Neural progenitor cell (in vitro differentiated cells): ENCODE measurements around the gene EIPR1. TPM values are rescaled to one million over a fixed set of nuclear protein-coding genes. Genes with fewer than 3 reads are reported as not detected.

Experiments used
- DNase-seq: peaks from one replicate; pipeline ENCODE4 v3.0.0-alpha.2; 2016; ENCODE audit warnings: low spot score
- H2AFZ ChIP-seq: fragments of 200-600 bp; sonication (generic); replicated peaks from 2 replicates; pipeline ENCODE4 v1.6.1; 2016; ENCODE audit warnings: antibody characterized with exemption
- H3F3A ChIP-seq: fragments of 200-600 bp; sonication (generic); 2 replicates; pipeline ENCODE4 v1.6.1; 2016; ENCODE audit warnings: antibody characterized with exemption, low read depth
- H3K27ac ChIP-seq: fragments of 200-600 bp; sonication (generic); 2 replicates; pipeline ENCODE4 v1.5.1; 2016; ENCODE audit warnings: mild to moderate bottlenecking
- H3K27me3 ChIP-seq: fragments of 200-600 bp; sonication (generic); 2 replicates; pipeline ENCODE4 v1.6.1; 2016; ENCODE audit warnings: mild to moderate bottlenecking, moderate library complexity
- H3K36me3 ChIP-seq: fragments of 200-600 bp; sonication (generic); 2 replicates; pipeline ENCODE4 v1.5.1; 2016
- H3K4me1 ChIP-seq: fragments of 200-600 bp; sonication (generic); 2 replicates; pipeline ENCODE4 v1.6.1; 2016; ENCODE audit warnings: mixed run types
- H3K4me2 ChIP-seq: fragments of 200-600 bp; sonication (generic); 2 replicates; pipeline ENCODE4 v1.6.1; 2016
- H3K4me3 ChIP-seq: fragments of 200-600 bp; sonication (generic); 2 replicates; pipeline ENCODE4 v1.5.1; 2016
- H3K79me2 ChIP-seq: fragments of 200-600 bp; sonication (generic); 2 replicates; pipeline ENCODE4 v1.6.1; 2016; ENCODE audit warnings: low read depth
- H3K9ac ChIP-seq: fragments of 200-600 bp; sonication (generic); 2 replicates; pipeline ENCODE4 v1.6.1; 2016
- H3K9me3 ChIP-seq: fragments of 200-600 bp; sonication (generic); 2 replicates; pipeline ENCODE4 v1.5.1; 2016; ENCODE audit warnings: low read depth
- H4K20me1 ChIP-seq: fragments of 200-600 bp; sonication (generic); 2 replicates; pipeline ENCODE4 v1.6.1; 2016; ENCODE audit warnings: low read depth
- H3K27ac Mint-ChIP-seq: 3 replicates; pipeline ENCODE4 v1.8.0; 2021; ENCODE audit warnings: mixed read lengths
- H3K27me3 Mint-ChIP-seq: 2 replicates; pipeline ENCODE4 v1.8.0; 2022; ENCODE audit warnings: low read depth, mild to moderate bottlenecking, inconsistent platforms, moderate library complexity, mixed read lengths; ENCODE audit not compliant: insufficient read depth
- H3K36me3 Mint-ChIP-seq: 3 replicates; pipeline ENCODE4 v1.8.0; 2021; ENCODE audit warnings: mixed read lengths
- H3K4me1 Mint-ChIP-seq: 3 replicates; pipeline ENCODE4 v1.8.0; 2021; ENCODE audit warnings: mixed read lengths
- H3K4me3 Mint-ChIP-seq: 3 replicates; pipeline ENCODE4 v1.8.0; 2021; ENCODE audit warnings: mild to moderate bottlenecking, moderate library complexity, mixed read lengths
- H3K9me3 Mint-ChIP-seq: 3 replicates; pipeline ENCODE4 v1.8.0; 2020; ENCODE audit warnings: mixed read lengths
- CTCF ChIP-seq: fragments of 200-600 bp; sonication (generic); IDR thresholded peaks from 2 replicates; pipeline ENCODE4 v1.5.1; 2017; ENCODE audit warnings: antibody characterized with exemption, mild to moderate bottlenecking
- EZH2 ChIP-seq: fragments of 200-600 bp; sonication (generic); IDR thresholded peaks from 2 replicates; pipeline ENCODE4 v1.6.1; 2017; ENCODE audit warnings: antibody characterized with exemption, mild to moderate bottlenecking, moderate library complexity
- EZH2phosphoT487 ChIP-seq: fragments of 200-600 bp; sonication (generic); IDR thresholded peaks from 2 replicates; pipeline ENCODE4 v1.6.1; 2017; ENCODE audit warnings: antibody characterized with exemption
- total RNA-seq: library from RNA; depleted of rRNA; stranded (reverse); fragments of >200 nt; gene quantifications from 2 replicates; pipeline ENCODE4 v1.2.3, GENCODE V29; 2015; ENCODE audit warnings: low replicate concordance

The EIPR1 gene
- total RNA-seq, 1 donor from 2014 or later, result 57.1 TPM

- no peak for DNase-seq
- Mint-ChIP-seq H3K36me3 (peaks cover 29% of the 10 kb centered on the region), H3K27me3 (peaks cover 2% of the 10 kb centered on the region), H3K27ac (no peak overlapping the region), H3K9me3 (peaks cover 4% of the 10 kb centered on the region), H3K4me3 (no peak overlapping the region), H3K4me1 (peaks cover 3% of the 10 kb centered on the region)
- H3K4me3 ChIP-seq, result no peak overlapping the region
- H3F3A ChIP-seq, result no peaks in the 10 kb centered on the region
- H3K9ac ChIP-seq, result no peak overlapping the region
- H3K4me2 ChIP-seq, result no peak overlapping the region
- H3K36me3 ChIP-seq, result no peaks in the 10 kb centered on the region
- H3K9me3 ChIP-seq, result no peaks in the 10 kb centered on the region
- H4K20me1 ChIP-seq, result no peaks in the 10 kb centered on the region
- H3K79me2 ChIP-seq, result no peaks in the 10 kb centered on the region
- H3K27me3 ChIP-seq, result no peaks in the 10 kb centered on the region
- H3K27ac ChIP-seq, result no peak overlapping the region
- no peak overlapping the region for H2AFZ ChIP-seq
- TF ChIP-seq CTCF, result no peak
- no peak for TF ChIP-seq EZH2phosphoT487
- TF ChIP-seq EZH2, result no peak
- no peaks in the 10 kb centered on the region for H3K4me1 ChIP-seq
These were observed 28.9 kb downstream of the EIPR1 start for GRCh38 chr2:3348767-3349166.

GRCh38 chr2:3345621-3346020 lies 32.0 kb downstream of the EIPR1 start:
- TF ChIP-seq CTCF (no peak), EZH2 (no peak), EZH2phosphoT487 (no peak)
- H2AFZ ChIP-seq, result no peak overlapping the region

GRCh38 chr2:3344897-3345296 lies 32.7 kb downstream of the EIPR1 start:
- H3K27ac ChIP-seq, result no peak overlapping the region
- TF ChIP-seq CTCF, result no peak
- no peak for TF ChIP-seq EZH2phosphoT487
- no peak for TF ChIP-seq EZH2
- Mint-ChIP-seq H3K4me1 (peaks cover 3% of the 10 kb centered on the region), H3K27me3 (peaks cover 2% of the 10 kb centered on the region), H3K9me3 (no peaks in the 10 kb centered on the region), H3K36me3 (peaks cover 13% of the 10 kb centered on the region), H3K4me3 (no peak overlapping the region), H3K27ac (no peak overlapping the region)
- no peak overlapping the region for H3K4me3 ChIP-seq
- no peaks in the 10 kb centered on the region for H3K4me1 ChIP-seq
- H3K4me2 ChIP-seq, result no peak overlapping the region
- no peaks in the 10 kb centered on the region for H3F3A ChIP-seq
- H3K27me3 ChIP-seq, result no peaks in the 10 kb centered on the region
- no peak overlapping the region for H3K9ac ChIP-seq
- no peaks in the 10 kb centered on the region for H3K79me2 ChIP-seq
- DNase-seq, result no peak
- no peak overlapping the region for H2AFZ ChIP-seq
- H3K9me3 ChIP-seq, result no peaks in the 10 kb centered on the region
- no peaks in the 10 kb centered on the region for H3K36me3 ChIP-seq
- H4K20me1 ChIP-seq, result peaks cover 3% of the 10 kb centered on the region

More at GRCh38 chr2:3345621-3346020, 32.0 kb downstream of the EIPR1 start:
- Histone ChIP-seq H3K79me2 (no peaks in the 10 kb centered on the region), H3F3A (no peaks in the 10 kb centered on the region), H3K4me3 (no peak overlapping the region), H3K9me3 (no peaks in the 10 kb centered on the region), H4K20me1 (peaks cover 3% of the 10 kb centered on the region), H3K4me2 (no peak overlapping the region), H3K9ac (no peak overlapping the region), H3K36me3 (no peaks in the 10 kb centered on the region), H3K27ac (no peak overlapping the region), H3K27me3 (no peaks in the 10 kb centered on the region), H3K4me1 (no peaks in the 10 kb centered on the region)
- H3K27me3 Mint-ChIP-seq, result peaks cover 2% of the 10 kb centered on the region
- peaks cover 17% of the 10 kb centered on the region for H3K36me3 Mint-ChIP-seq
- DNase-seq, result no peak
- H3K27ac Mint-ChIP-seq, result no peak overlapping the region
- H3K4me3 Mint-ChIP-seq, result no peak overlapping the region
- H3K4me1 Mint-ChIP-seq, result peaks cover 3% of the 10 kb centered on the region
- H3K9me3 Mint-ChIP-seq, result no peaks in the 10 kb centered on the region
